Measurements from ENCODE around the gene TMEM117. TPM values are rescaled to one million over a fixed set of nuclear protein-coding genes. Genes with fewer than 3 reads are reported as not detected.

TMEM117 gene
- total RNA-seq, 2 experiments from 2014 or later = 0.95 to 7.1 TPM

- Histone ChIP-seq H3K27ac (ENCODE audit: low read depth, low read length, poor library complexity, severe bottlenecking) (no peak overlapping the region), H3K4me1 (ENCODE audit: insufficient read depth, low read length, poor library complexity, severe bottlenecking) (no peaks in the 10 kb centered on the region), H3K79me2 (ENCODE audit: insufficient read depth, low read depth, low read length) (no peaks in the 10 kb centered on the region), H4K20me1 (ENCODE audit: insufficient read depth, low read length) (no peaks in the 10 kb centered on the region), H3K9me3 (ENCODE audit: low read length) (no peaks in the 10 kb centered on the region), H2AFZ (ENCODE audit: low read length) (no peak overlapping the region), H3K36me3 (ENCODE audit: insufficient read depth, low read length) (no peaks in the 10 kb centered on the region), H3K9me2 (ENCODE audit: insufficient read depth, low read length) (no peaks in the 10 kb centered on the region), H3K4me2 (ENCODE audit: low read length) (no peak overlapping the region), H3K4me3 (ENCODE audit: low read depth, low read length, poor library complexity, severe bottlenecking) (no peak overlapping the region)
- POLR2A ChIA-PET = no interaction called here
- CTCF ChIA-PET (ENCODE audit: unreplicated experiment) = no interaction called here
- no peak for TF ChIP-seq CTCF (conservative IDR thresholded peaks at IDR 0.05; ENCODE audit: low read length)
- TF ChIP-seq EZH2phosphoT487 (IDR thresholded peaks at IDR 0.05; ENCODE audit: borderline replicate concordance, low read depth, low read length) = no peak
- BruUV-seq (replicated peaks) = no TSS peak
- DNase-seq (ENCODE audit: low spot score) = no peak
- intact Hi-C loops (cut with micrococcal nuclease; ENCODE audit: unreplicated experiment) = no loop called here
Measured at GRCh38 chr12:44313188-44313587, 477.3 kb downstream of the TMEM117 start.

- TF ChIP-seq EZH2phosphoT487 (IDR thresholded peaks at IDR 0.05; ENCODE audit: borderline replicate concordance, low read depth, low read length) = no peak
- TF ChIP-seq CTCF (conservative IDR thresholded peaks at IDR 0.05; ENCODE audit: low read length) = no peak
- Histone ChIP-seq H3K4me1 (ENCODE audit: insufficient read depth, low read length, poor library complexity, severe bottlenecking) (no peaks in the 10 kb centered on the region), H3K4me3 (ENCODE audit: low read depth, low read length, poor library complexity, severe bottlenecking) (no peak overlapping the region), H3K9me2 (ENCODE audit: insufficient read depth, low read length) (no peaks in the 10 kb centered on the region), H3K79me2 (ENCODE audit: insufficient read depth, low read depth, low read length) (no peaks in the 10 kb centered on the region), H3K4me2 (ENCODE audit: low read length) (no peak overlapping the region), H2AFZ (ENCODE audit: low read length) (no peak overlapping the region), H3K27ac (ENCODE audit: low read depth, low read length, poor library complexity, severe bottlenecking) (no peak overlapping the region), H4K20me1 (ENCODE audit: insufficient read depth, low read length) (no peaks in the 10 kb centered on the region), H3K36me3 (ENCODE audit: insufficient read depth, low read length) (no peaks in the 10 kb centered on the region), H3K9me3 (ENCODE audit: low read length) (no peaks in the 10 kb centered on the region)
- ChIA-PET CTCF (ENCODE audit: unreplicated experiment) (no interaction called here), POLR2A (no interaction called here)
- no peak for DNase-seq (ENCODE audit: low spot score)
- no TSS peak for BruUV-seq (replicated peaks)
- intact Hi-C loops (cut with micrococcal nuclease; ENCODE audit: unreplicated experiment) = no loop called here
Measured at GRCh38 chr12:44314007-44314500, 478.2 kb downstream of the TMEM117 start.

- no peaks in the 10 kb centered on the region for H3K36me3 ChIP-seq (ENCODE audit: insufficient read depth, low read length)
- no peak overlapping the region for H2AFZ ChIP-seq (ENCODE audit: low read length)
- intact Hi-C loops (cut with micrococcal nuclease; ENCODE audit: unreplicated experiment) = no loop called here
- no peaks in the 10 kb centered on the region for H3K79me2 ChIP-seq (ENCODE audit: insufficient read depth, low read depth, low read length)
- no peak for TF ChIP-seq EZH2phosphoT487 (IDR thresholded peaks at IDR 0.05; ENCODE audit: borderline replicate concordance, low read depth, low read length)
- peak; percentile 64 for TF ChIP-seq CTCF (conservative IDR thresholded peaks at IDR 0.05; ENCODE audit: low read length)
- no peak overlapping the region for H3K27ac ChIP-seq (ENCODE audit: low read depth, low read length, poor library complexity, severe bottlenecking)
- POLR2A ChIA-PET = no interaction called here
- no peaks in the 10 kb centered on the region for H3K4me1 ChIP-seq (ENCODE audit: insufficient read depth, low read length, poor library complexity, severe bottlenecking)
- H4K20me1 ChIP-seq (ENCODE audit: insufficient read depth, low read length) = no peaks in the 10 kb centered on the region
- BruUV-seq (replicated peaks) = no TSS peak
- H3K4me3 ChIP-seq (ENCODE audit: low read depth, low read length, poor library complexity, severe bottlenecking) = no peak overlapping the region
- peak; percentile 24 for DNase-seq (ENCODE audit: low spot score)
- CTCF ChIA-PET (ENCODE audit: unreplicated experiment) = no interaction called here
- no peaks in the 10 kb centered on the region for H3K9me2 ChIP-seq (ENCODE audit: insufficient read depth, low read length)
- H3K9me3 ChIP-seq (ENCODE audit: low read length) = no peaks in the 10 kb centered on the region
- H3K4me2 ChIP-seq (ENCODE audit: low read length) = no peak overlapping the region
Measured at GRCh38 chr12:44317651-44318126, 481.8 kb downstream of the TMEM117 start.

Data from OCI-LY7 (cell line).